Thyroid gland (tissue), 4 donors: ENCODE results near the gene KRTAP12-3. TPM values are rescaled to one million over a fixed set of nuclear protein-coding genes. Genes with fewer than 3 reads are reported as not detected.

ENCODE experiments used
- DNase-seq, 2 donors: peaks; one replicate each; pipeline ENCODE4 v3.0.0-alpha.2; 2019
- H3K27ac ChIP-seq, 3 donors: fragments of 200-600 bp; sonication (generic); 1 replicate in 2 of 3; 2 replicates in 1 of 3; pipeline ENCODE4 v1.5.1; 2016 to 2019; ENCODE audit warnings: mild to moderate bottlenecking in 1 of 3, moderate library complexity in 1 of 3
- H3K27me3 ChIP-seq: fragments of 200-600 bp; sonication (generic); one replicate; pipeline ENCODE4 v1.5.1; 2019
- H3K36me3 ChIP-seq, 2 donors: fragments of 200-600 bp; sonication (generic); one replicate each; pipeline ENCODE4 v1.5.1; 2016 to 2019
- H3K4me1 ChIP-seq, 2 donors: fragments of 200-600 bp; sonication (generic); one replicate each; pipeline ENCODE4 v1.5.1; 2017 to 2019
- H3K4me3 ChIP-seq, 3 donors: fragments of 200-600 bp; sonication (generic); replicated peaks in 1 of 3; 1 replicate in 2 of 3; 2 replicates in 1 of 3; pipeline ENCODE4 v1.5.1; 2016; ENCODE audit warnings: mild to moderate bottlenecking in 1 of 3
- H3K9me3 ChIP-seq: fragments of 200-600 bp; sonication (generic); one replicate; pipeline ENCODE4 v1.5.1; 2017
- POLR2A ChIP-seq, 2 donors: fragments of 450-650 bp; IDR thresholded peaks; one replicate each; pipeline ENCODE4 v1.6.1; 2017; ENCODE audit warnings: antibody characterized with exemption in 2 of 2, mild to moderate bottlenecking in 2 of 2, moderate library complexity in 1 of 2
- WGBS, 2 donors: methylation state at CpG; one replicate each; pipeline ENCODE4 v1.1.5; 2017; 5-methylcytosine and 5-hydroxymethylcytosine counted together
- intact Hi-C: fragments of 100-400 bp; cut with DNase I; formaldehyde crosslinking; loops from one replicate; pipeline ENCODE4 v1.15.1; 2023
- total RNA-seq, 4 donors: library from RNA; depleted of rRNA; stranded (reverse); fragments of >200 nt; gene quantifications; one replicate each; pipeline ENCODE4 v1.2.3, GENCODE V29; 2016
- TF ChIP-seq, protein P1 (sequence below), 6 experiments: fragments of 200-600 bp in 3 of 6; fragments of 450-650 bp in 3 of 6; sonication (generic) in 3 of 6; IDR thresholded peaks; one replicate each; pipeline ENCODE4 v1.5.1; 2016 to 2019; ENCODE audit warnings: antibody characterized with exemption in 6 of 6, mild to moderate bottlenecking in 2 of 6, inconsistent platforms in 1 of 6, moderate library complexity in 1 of 6

The KRTAP12-3 gene
- total RNA-seq, 4 donors from 2014 or later, result not detected

GRCh38 chr21:44628707-44629391, 28.9 kb upstream of the KRTAP12-3 start:
- TF ChIP-seq, protein P1, sequence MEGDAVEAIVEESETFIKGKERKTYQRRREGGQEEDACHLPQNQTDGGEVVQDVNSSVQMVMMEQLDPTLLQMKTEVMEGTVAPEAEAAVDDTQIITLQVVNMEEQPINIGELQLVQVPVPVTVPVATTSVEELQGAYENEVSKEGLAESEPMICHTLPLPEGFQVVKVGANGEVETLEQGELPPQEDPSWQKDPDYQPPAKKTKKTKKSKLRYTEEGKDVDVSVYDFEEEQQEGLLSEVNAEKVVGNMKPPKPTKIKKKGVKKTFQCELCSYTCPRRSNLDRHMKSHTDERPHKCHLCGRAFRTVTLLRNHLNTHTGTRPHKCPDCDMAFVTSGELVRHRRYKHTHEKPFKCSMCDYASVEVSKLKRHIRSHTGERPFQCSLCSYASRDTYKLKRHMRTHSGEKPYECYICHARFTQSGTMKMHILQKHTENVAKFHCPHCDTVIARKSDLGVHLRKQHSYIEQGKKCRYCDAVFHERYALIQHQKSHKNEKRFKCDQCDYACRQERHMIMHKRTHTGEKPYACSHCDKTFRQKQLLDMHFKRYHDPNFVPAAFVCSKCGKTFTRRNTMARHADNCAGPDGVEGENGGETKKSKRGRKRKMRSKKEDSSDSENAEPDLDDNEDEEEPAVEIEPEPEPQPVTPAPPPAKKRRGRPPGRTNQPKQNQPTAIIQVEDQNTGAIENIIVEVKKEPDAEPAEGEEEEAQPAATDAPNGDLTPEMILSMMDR (IDR thresholded peaks at IDR 0.05), result no peak
- no peak for TF ChIP-seq POLR2A (IDR thresholded peaks at IDR 0.05)
- Histone ChIP-seq H3K4me1 (no peaks in the 10 kb centered on the region), H3K9me3 (no peaks in the 10 kb centered on the region), H3K27me3 (no peaks in the 10 kb centered on the region), H3K27ac (no peak overlapping the region), H3K4me3 (no peak overlapping the region), H3K36me3 (no peaks in the 10 kb centered on the region)
- DNase-seq, result no peak
- WGBS, 2 donors, result 76 to 81% methylated on average over 11 to 13 of the region's 18 CpGs
- intact Hi-C loops, result no loop called here

- no peaks in the 10 kb centered on the region for H3K4me1 ChIP-seq
- no peak for DNase-seq
- intact Hi-C loops, result no loop called here
- H3K4me3 ChIP-seq, result no peak overlapping the region
- no peaks in the 10 kb centered on the region for H3K9me3 ChIP-seq
- 80 to 81% methylated on average over 2 of the region's 2 CpGs for WGBS, 2 donors
- H3K27me3 ChIP-seq, result no peaks in the 10 kb centered on the region
- no peaks in the 10 kb centered on the region for H3K36me3 ChIP-seq
- TF ChIP-seq POLR2A (IDR thresholded peaks at IDR 0.05), result no peak
- TF ChIP-seq, protein P1 (IDR thresholded peaks at IDR 0.05), result no peak
- no peak overlapping the region for H3K27ac ChIP-seq
These were observed 27.3 kb upstream of the KRTAP12-3 start for GRCh38 chr21:44630440-44630839.

GRCh38 chr21:44632067-44632466, 25.7 kb upstream of the KRTAP12-3 start:
- no peaks in the 10 kb centered on the region for H3K27me3 ChIP-seq
- TF ChIP-seq, protein P1 (IDR thresholded peaks at IDR 0.05), result no peak
- TF ChIP-seq POLR2A (IDR thresholded peaks at IDR 0.05), result no peak
- intact Hi-C loops, result no loop called here
- no peak overlapping the region for H3K27ac ChIP-seq
- 93 to 94% methylated on average over 1 of the region's 1 CpG for WGBS, 2 donors
- no peaks in the 10 kb centered on the region for H3K36me3 ChIP-seq
- H3K4me1 ChIP-seq, result no peaks in the 10 kb centered on the region
- no peaks in the 10 kb centered on the region for H3K9me3 ChIP-seq
- DNase-seq, result no peak
- H3K4me3 ChIP-seq, result no peak overlapping the region

- no peaks in the 10 kb centered on the region for H3K36me3 ChIP-seq
- TF ChIP-seq, protein P1 (IDR thresholded peaks at IDR 0.05), result no peak
- TF ChIP-seq POLR2A (IDR thresholded peaks at IDR 0.05), result no peak
- no peak for DNase-seq
- no peak overlapping the region for H3K27ac ChIP-seq
- intact Hi-C loops, result no loop called here
- H3K4me3 ChIP-seq, result no peak overlapping the region
- WGBS, 2 donors, result 90% methylated on average over 15 of the region's 15 CpGs
- no peaks in the 10 kb centered on the region for H3K9me3 ChIP-seq
- H3K27me3 ChIP-seq, result no peaks in the 10 kb centered on the region
- H3K4me1 ChIP-seq, result no peaks in the 10 kb centered on the region
These were observed 21.3 kb upstream of the KRTAP12-3 start for GRCh38 chr21:44636209-44637017.
